GM12878 (cell line): ENCODE measurements around the gene DRD2. TPM values are rescaled to one million over a fixed set of nuclear protein-coding genes. Genes with fewer than 3 reads are reported as not detected.

Experiments
- ATAC-seq: fragments of 200-7000 bp; cut with Tn5 transposase; 3 replicates; pipeline ENCODE4 v1.9.1; 2020; ENCODE audit warnings: mild to moderate bottlenecking, moderate library complexity
- BruUV-seq: library from RNA; stranded (reverse); fragments of 400-500 nt; replicated peaks from 2 replicates; lab custom pipeline; 2021; lab: Mats Ljungman, UMichigan
- CTCF ChIA-PET: fragments of 300-600 bp; sonication (Branson Sonifier 250); formaldehyde crosslinking; extraction: SDS; loops from one replicate; lab custom pipeline; 2021; ENCODE audit warnings: inconsistent platforms; lab: Yijun Ruan, JAX
- POLR2A ChIA-PET: fragments of 350-600 bp; formaldehyde crosslinking; extraction: SDS; loops from one replicate; lab custom pipeline; 2021; ENCODE audit warnings: inconsistent platforms; lab: Charles Lee
- RAD21 ChIA-PET: fragments of 300-600 bp; sonication (Branson Sonifier 250); formaldehyde crosslinking; loops from one replicate; lab custom pipeline; 2023; ENCODE audit warnings: antibody characterized with exemption; ENCODE audit not compliant: unreplicated experiment; lab: Charles Lee
- SMC1A ChIA-PET: fragments of 300-600 bp; sonication (Branson Sonifier 250); formaldehyde crosslinking; loops from one replicate; lab custom pipeline; 2023; ENCODE audit not compliant: unreplicated experiment, uncharacterized antibody; lab: Charles Lee
- DNase-seq: peaks from one replicate; pipeline ENCODE4 v3.0.0-alpha.2; 2011; ENCODE audit warnings: low read depth, low spot score
- FAIRE-seq: peaks from 3 replicates; lab custom pipeline; 2011; peaks lifted over from hg19 to GRCh38; lab: Jason Lieb, UNC
- H2AFZ ChIP-seq: 2 replicates; pipeline ENCODE4 v1.6.0; 2011; ENCODE audit warnings: low read depth, low read length, control low read depth; ENCODE audit not compliant: control insufficient read depth
- H3K27ac ChIP-seq: 2 replicates; pipeline ENCODE4 v1.5.1; 2011; ENCODE audit warnings: control low read depth; ENCODE audit not compliant: control insufficient read depth, insufficient read depth
- H3K27me3 ChIP-seq, 2 experiments: replicated peaks in 1 of 2; 2 replicates each; pipeline versions ENCODE4 v1.6.0 to v1.6.1; 2011; ENCODE audit warnings: low read length in 1 of 2; ENCODE audit not compliant: control insufficient read depth in 2 of 2, insufficient read depth in 2 of 2
- H3K36me3 ChIP-seq, 2 experiments: 2 replicates each; pipeline ENCODE4 v1.5.1; 2011; ENCODE audit warnings: low read length in 1 of 2; ENCODE audit not compliant: control insufficient read depth in 2 of 2, insufficient read depth in 2 of 2
- H3K4me1 ChIP-seq: 2 replicates; pipeline ENCODE4 v1.6.1; 2011; ENCODE audit warnings: mild to moderate bottlenecking, low read length, moderate library complexity, mixed read lengths; ENCODE audit not compliant: control insufficient read depth, insufficient read depth
- H3K4me2 ChIP-seq: 2 replicates; pipeline ENCODE4 v1.6.0; 2011; ENCODE audit warnings: control low read depth; ENCODE audit not compliant: control insufficient read depth, insufficient read depth
- H3K4me3 ChIP-seq: fragments of 200-600 bp; sonication (generic); 2 replicates; pipeline ENCODE4 v1.5.1; 2016
- H3K79me2 ChIP-seq: 2 replicates; pipeline ENCODE4 v1.6.0; 2011; ENCODE audit warnings: low read length; ENCODE audit not compliant: control insufficient read depth, insufficient read depth
- H3K9ac ChIP-seq: 2 replicates; pipeline ENCODE4 v1.8.0; 2011; ENCODE audit warnings: low read length, control low read depth, mixed read lengths; ENCODE audit not compliant: control insufficient read depth, insufficient read depth
- H3K9me3 ChIP-seq: replicated peaks from 3 replicates; pipeline ENCODE4 v1.5.1; 2011; ENCODE audit warnings: mild to moderate bottlenecking, low read length; ENCODE audit not compliant: control insufficient read depth, insufficient read depth
- H4K20me1 ChIP-seq: 2 replicates; pipeline ENCODE4 v1.6.0; 2011; ENCODE audit not compliant: control insufficient read depth, insufficient read depth
- CREB1 ChIP-seq: IDR thresholded peaks from 2 replicates; pipeline ENCODE4 v1.6.1; 2012; ENCODE audit warnings: low read depth, mild to moderate bottlenecking, inconsistent platforms
- E4F1 ChIP-seq: fragments of 450-650 bp; IDR thresholded peaks from 2 replicates; pipeline ENCODE4 v1.6.1; 2018; ENCODE audit warnings: borderline replicate concordance, mild to moderate bottlenecking; ENCODE audit not compliant: partially characterized antibody
- FOXM1 ChIP-seq: IDR thresholded peaks from 2 replicates; pipeline ENCODE4 v1.6.1; 2012; ENCODE audit warnings: low read depth, mild to moderate bottlenecking, inconsistent platforms, low read length, moderate library complexity
- HDAC2 ChIP-seq: fragments of 200-600 bp; sonication (generic); IDR thresholded peaks from 2 replicates; pipeline ENCODE4 v1.6.1; 2017
- NFYB ChIP-seq: IDR thresholded peaks from 2 replicates; pipeline ENCODE4 v1.6.1; 2011; ENCODE audit warnings: low read depth, mild to moderate bottlenecking, low read length, improper control_type of control experiment, moderate library complexity; ENCODE audit not compliant: insufficient read depth
- NR2F1 ChIP-seq: fragments of 450-650 bp; conservative IDR thresholded peaks from 2 replicates; pipeline ENCODE4 v1.6.1; 2017; ENCODE audit warnings: mild to moderate bottlenecking
- SMARCA5 ChIP-seq: fragments of 450-650 bp; IDR thresholded peaks from 2 replicates; pipeline ENCODE4 v1.6.1; 2017; ENCODE audit warnings: mild to moderate bottlenecking
- ZBTB40 ChIP-seq: fragments of 450-650 bp; IDR thresholded peaks from 2 replicates; pipeline ENCODE4 v1.6.1; 2016; ENCODE audit warnings: mild to moderate bottlenecking, moderate library complexity, borderline replicate concordance
- WGBS: methylation state at CpG from one replicate; pipeline ENCODE4 v1.1.6; 2016; ENCODE audit warnings: low lambda C conversion rate; ENCODE audit not compliant: insufficient replicate concordance, insufficient coverage; ENCODE audit errors: missing lambda C conversion rate; 5-methylcytosine and 5-hydroxymethylcytosine counted together
- in situ Hi-C: fragments of 300-500 bp; cut with MboI; formaldehyde crosslinking; loops from 9 replicates; pipeline ENCODE4 v1.14.3; 2018; ENCODE audit warnings: mixed read lengths
- intact Hi-C: fragments of 100-400 bp; cut with micrococcal nuclease; formaldehyde crosslinking; loops from one replicate; pipeline ENCODE4 v1.14.2; 2022; ENCODE audit not compliant: unreplicated experiment
- polyA plus RNA-seq, 11 experiments: library from polyadenylated mRNA; depleted of rRNA in 4 of 11; unstranded in 6 of 11; stranded (reverse) in 5 of 11; fragments of >200 nt; fragmentation: Nextera tagmentation in 4 of 11; fragmentation: Illumina TruSeq in 1 of 11; extraction: Ambion mirVana in 4 of 11; extraction: Trizol in 1 of 11; gene quantifications; 1 replicate in 1 of 11; 2 replicates in 10 of 11; pipeline versions ENCODE4 v1.2.1 to v1.2.3, GENCODE V29; 2011 to 2016; ENCODE audit warnings: inconsistent platforms in 2 of 11, missing spikeins in 2 of 11, low read depth in 1 of 11
- total RNA-seq, 4 experiments: library from RNA; depleted of rRNA in 3 of 4; stranded (reverse); fragments of >200 nt in 3 of 4; fragmentation: Illumina TruSeq in 1 of 4; extraction: Trizol in 1 of 4; gene quantifications; 2 replicates each; pipeline versions ENCODE4 v1.2.1 to v1.2.3, GENCODE V29; 2013 to 2021

The DRD2 gene
- total and polyA plus RNA-seq, 10 of the 15 experiments (the other 5 are each of a cell fraction or from before 2014, with no cell fraction given), result not detected

- no peak overlapping the region for H3K27ac ChIP-seq
- SMC1A ChIA-PET, result no interaction called here
- H2AFZ ChIP-seq, result no peak overlapping the region
- no peaks in the 10 kb centered on the region for H3K9me3 ChIP-seq
- TF ChIP-seq ZBTB40 (no peak), HDAC2 (no peak), SMARCA5 (no peak), E4F1 (no peak), CREB1 (no peak), NR2F1 (no peak), FOXM1 (no peak), NFYB (no peak)
- no peaks in the 10 kb centered on the region for H3K4me1 ChIP-seq
- H3K79me2 ChIP-seq, result no peaks in the 10 kb centered on the region
- no peak overlapping the region for H3K9ac ChIP-seq
- DNase-seq (no peak), ATAC-seq (no peak), FAIRE-seq (no peak)
- intact Hi-C loops (no loop called here), in situ Hi-C loops (no loop called here)
- POLR2A ChIA-PET, result interaction anchor here (0.6 kb wide), 1 partner anchor 568 kb away, joined by 3 read pairs; no protein-coding TSS in a partner anchor
- peaks cover 0 to 2% of the 10 kb centered on the region in 2 experiments; a peak in 2 of 4 replicates for H3K27me3 ChIP-seq
- 0% methylated on average over 1 of the region's 1 CpG for WGBS
- CTCF ChIA-PET, result interaction anchor here (1.2 kb wide), 1 partner anchor 12 kb away, joined by 4 read pairs; no protein-coding TSS in a partner anchor
- no peaks in the 10 kb centered on the region for H3K36me3 ChIP-seq
- H3K4me2 ChIP-seq, result no peak overlapping the region
- H4K20me1 ChIP-seq, result no peaks in the 10 kb centered on the region
- BruUV-seq, result no TSS peak
- RAD21 ChIA-PET, result no interaction called here
- H3K4me3 ChIP-seq, result no peak overlapping the region
These were observed 78.5 kb downstream of the DRD2 start for GRCh38 chr11:113396690-113397089.
